Activated CD8-positive, alpha-beta T cell treated with anti-CD3 and anti-CD28 coated beads, Interleukin-2, amount 10 ng/mL, durations not matched to agents 7 days and 5 days (primary cell): Measurements from ENCODE around the gene OR2B2. TPM values are rescaled to one million over a fixed set of nuclear protein-coding genes. Genes with fewer than 3 reads are reported as not detected.
"Not testable (repeated sequence)": the region's sequence is repeated elsewhere in the genome, so short reads cannot be mapped to it uniquely, and the experiment has no call there.

Experiments used
- ATAC-seq: fragments of 150-1000 bp; cut with Tn5 transposase; one replicate; pipeline ENCODE4 v1.10.0; 2021; ENCODE audit warnings: moderate library complexity
- CTCF ChIA-PET: fragments of 350-600 bp; sonication (Branson Sonifier 250); formaldehyde crosslinking; loops from one replicate; lab custom pipeline; 2021; ENCODE audit warnings: antibody characterized with exemption; lab: Charles Lee
- POLR2A ChIA-PET: fragments of 350-600 bp; sonication (Branson Sonifier 250); formaldehyde crosslinking; loops from one replicate; lab custom pipeline; 2021; ENCODE audit warnings: antibody characterized with exemption; lab: Charles Lee
- DNase-seq: peaks from one replicate; pipeline ENCODE4 v3.0.0-alpha.2; 2020
- H3K27ac Mint-ChIP-seq: one replicate; pipeline ENCODE4 v1.8.0; 2021; ENCODE audit warnings: mild to moderate bottlenecking, mixed read lengths
- H3K27me3 Mint-ChIP-seq: one replicate; pipeline ENCODE4 v1.8.0; 2021; ENCODE audit warnings: low read depth, mixed read lengths
- H3K36me3 Mint-ChIP-seq: one replicate; pipeline ENCODE4 v1.8.0; 2021; ENCODE audit warnings: low read depth, mixed read lengths
- H3K4me1 Mint-ChIP-seq: one replicate; pipeline ENCODE4 v1.8.0; 2021; ENCODE audit warnings: low read depth, mixed read lengths
- H3K4me3 Mint-ChIP-seq: one replicate; pipeline ENCODE4 v1.8.0; 2021; ENCODE audit warnings: mild to moderate bottlenecking, mixed read lengths
- H3K9me3 Mint-ChIP-seq: one replicate; pipeline ENCODE4 v1.8.0; 2022; ENCODE audit warnings: mixed read lengths; ENCODE audit not compliant: insufficient read depth
- total RNA-seq, 2 experiments: library from RNA; stranded (reverse); gene quantifications; one replicate each; pipeline ENCODE4 v1.2.3, GENCODE V29; 2021

Gene OR2B2
- total RNA-seq, 2 experiments from 2014 or later: not detected

DNA sequence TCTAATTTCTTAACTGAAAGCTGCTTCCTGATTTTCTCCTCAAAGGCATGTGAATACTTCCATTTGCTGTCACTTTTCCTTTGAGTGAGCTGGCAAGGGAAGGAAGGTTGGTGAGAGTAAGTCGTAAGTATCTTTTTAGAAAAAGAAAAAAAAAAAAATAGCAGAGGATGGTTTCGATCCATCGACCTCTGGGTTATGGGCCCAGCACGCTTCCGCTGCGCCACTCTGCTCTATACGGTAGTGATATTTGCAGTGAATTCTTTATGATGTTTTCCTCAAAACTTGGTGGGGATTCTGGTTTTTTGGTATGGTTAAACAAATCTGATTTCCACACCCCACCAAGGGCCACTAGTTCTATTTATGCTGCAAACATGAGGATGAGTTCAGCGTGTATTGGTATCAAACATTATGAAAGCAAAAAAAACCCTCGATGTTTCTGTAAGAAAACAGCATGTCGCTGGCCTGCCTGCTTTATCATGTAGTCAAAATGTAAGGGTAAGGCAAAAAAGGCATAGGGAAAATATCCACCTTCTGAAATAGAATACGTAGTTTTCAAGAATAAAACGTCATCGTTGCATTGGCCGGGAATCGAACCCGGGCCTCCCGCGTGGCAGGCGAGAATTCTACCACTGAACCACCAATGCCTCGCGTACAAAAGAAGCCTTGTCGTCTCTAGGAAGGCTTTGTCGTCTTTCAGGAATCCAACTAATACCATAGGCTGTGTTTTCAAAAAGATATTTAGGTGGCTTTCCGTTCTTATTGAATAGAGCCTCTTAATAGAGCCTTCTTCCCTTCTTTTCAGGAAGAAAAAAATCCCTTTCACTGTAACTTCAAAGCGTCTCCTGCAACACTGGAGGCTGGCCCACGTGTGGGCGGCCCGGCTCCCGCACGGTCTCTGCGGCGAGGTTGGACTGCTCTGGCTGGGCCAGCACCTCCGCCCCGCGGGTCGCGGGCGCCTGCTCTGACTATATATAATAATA is 9.6 kb downstream of the OR2B2 start:
- DNase-seq (peak; percentile 90), ATAC-seq (peak; percentile 89)
- peaks cover 6% of the 10 kb centered on the region for H3K36me3 Mint-ChIP-seq
- H3K4me3 Mint-ChIP-seq: peak overlapping the region; percentile 81
- ChIA-PET POLR2A (interaction anchor here (0.6 to 1.7 kb wide), 9 partner anchors 9 to 1021 kb away, joined by 3 to 16 read pairs (median 5); partner anchors contain the start of gene TRIM27), CTCF (interaction anchor here (0.7 to 1.1 kb wide), 4 partner anchors 130 to 743 kb away, joined by 3 to 4 read pairs (median 3); no protein-coding TSS in a partner anchor)
- peaks cover 16% of the 10 kb centered on the region for H3K27me3 Mint-ChIP-seq
- H3K27ac Mint-ChIP-seq: peak overlapping the region; percentile 90
- H3K4me1 Mint-ChIP-seq: peaks cover 16% of the 10 kb centered on the region
- no peaks in the 10 kb centered on the region for H3K9me3 Mint-ChIP-seq

DNA sequence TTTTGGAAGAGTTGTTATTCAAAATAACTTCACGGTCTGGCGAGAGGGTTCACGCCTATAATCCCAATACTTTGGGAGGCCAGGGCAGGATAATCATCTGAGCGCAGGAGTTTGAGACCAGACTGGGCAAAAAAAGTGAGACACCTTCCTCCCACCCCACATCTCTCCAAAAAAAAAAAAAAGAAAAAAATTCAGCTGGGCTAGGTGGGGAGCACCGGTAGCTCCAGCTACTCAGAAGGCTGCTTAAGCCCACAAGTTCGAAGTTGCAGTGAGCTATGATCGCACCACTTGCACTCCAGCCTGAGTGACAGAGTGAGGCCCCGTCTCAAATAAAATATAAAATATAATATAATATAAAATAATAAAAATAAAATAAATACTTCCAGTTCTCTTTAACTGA is 10.4 kb downstream of the OR2B2 start:
- DNase-seq (no peak), ATAC-seq (no peak)
- Mint-ChIP-seq H3K4me1 (peaks cover 17% of the 10 kb centered on the region), H3K4me3 (peak overlapping the region; percentile 81), H3K27me3 (peaks cover 8% of the 10 kb centered on the region), H3K36me3 (peaks cover 6% of the 10 kb centered on the region), H3K9me3 (no peaks in the 10 kb centered on the region), H3K27ac (no peak overlapping the region)
- ChIA-PET CTCF (interaction anchor here (0.7 to 1.1 kb wide), 4 partner anchors 129 to 742 kb away, joined by 3 to 4 read pairs (median 3); no protein-coding TSS in a partner anchor), POLR2A (interaction anchor here (0.7 to 1.7 kb wide), 8 partner anchors 9 to 1022 kb away, joined by 3 to 16 read pairs (median 5); partner anchors contain the start of gene TRIM27)

DNA sequence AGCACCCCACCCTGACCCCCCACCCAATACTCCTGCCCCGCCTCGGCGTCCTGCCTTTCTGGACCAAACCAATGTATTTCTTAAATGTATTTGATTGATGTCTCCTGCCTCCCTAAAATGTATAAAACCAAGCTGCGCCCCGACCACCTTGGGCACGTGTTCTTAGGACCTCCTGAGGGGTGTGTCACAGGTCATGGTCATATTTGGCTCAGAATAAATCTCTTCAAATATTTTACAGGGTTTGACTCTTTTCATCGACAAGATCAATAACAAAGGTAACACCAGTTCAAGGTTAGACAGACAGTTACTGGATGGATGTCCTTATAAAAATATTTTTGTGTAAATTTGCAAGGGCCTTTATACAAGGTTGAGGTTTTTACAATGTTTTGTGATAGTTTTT is 12.0 kb downstream of the OR2B2 start:
- H3K36me3 Mint-ChIP-seq, H3K9me3 Mint-ChIP-seq, DNase-seq, CTCF ChIA-PET, H3K4me3 Mint-ChIP-seq, H3K27me3 Mint-ChIP-seq, H3K27ac Mint-ChIP-seq, ATAC-seq, POLR2A ChIA-PET: not testable (repeated sequence)
- H3K4me1 Mint-ChIP-seq: peaks cover 26% of the 10 kb centered on the region

- Mint-ChIP-seq H3K27me3 (peaks cover 4% of the 10 kb centered on the region), H3K36me3 (peaks cover 6% of the 10 kb centered on the region), H3K4me3 (no peak overlapping the region), H3K9me3 (no peaks in the 10 kb centered on the region), H3K27ac (no peak overlapping the region), H3K4me1 (peaks cover 26% of the 10 kb centered on the region)
- ChIA-PET CTCF (interaction anchor here (0.6 kb wide), 1 partner anchor 503 kb away, joined by 4 read pairs; no protein-coding TSS in a partner anchor), POLR2A (interaction anchor here (7.4 kb wide), 1 partner anchor 64 kb away, joined by 509 read pairs; a partner anchor contains a TSS)
- DNase-seq (no peak), ATAC-seq (no peak)
These were observed 12.7 kb downstream of the OR2B2 start for GRCh38 chr6:27899543-27899942.

DNA sequence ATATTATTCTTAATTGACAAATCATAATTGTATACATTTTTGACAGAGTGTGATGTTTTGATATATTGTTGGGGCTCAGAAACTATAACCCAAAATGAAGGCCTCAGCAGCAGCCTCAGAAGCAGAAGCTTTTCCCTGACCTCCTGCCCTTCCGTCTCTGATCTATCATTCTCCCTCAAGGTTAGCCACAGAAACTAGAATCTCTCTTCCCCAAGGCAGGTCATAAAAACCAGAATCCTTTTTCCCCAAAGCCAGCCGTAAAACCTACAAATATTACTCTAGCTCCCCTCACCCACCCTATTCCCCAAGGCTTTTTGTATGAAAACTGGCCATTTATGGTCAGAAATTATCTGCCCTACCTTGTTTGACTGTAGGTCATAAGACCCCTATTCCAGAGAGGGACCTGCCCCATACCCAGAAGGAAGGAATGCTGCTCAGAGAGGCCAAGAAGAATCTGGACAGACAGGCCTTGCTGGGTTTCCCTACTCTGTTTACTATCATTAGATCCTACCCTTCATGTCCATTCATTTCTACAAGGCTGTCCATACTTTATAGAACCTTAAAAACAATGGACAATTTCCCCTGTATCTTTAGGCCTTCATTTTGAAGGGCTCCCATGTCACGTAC is 14.5 kb downstream of the OR2B2 start:
- Mint-ChIP-seq H3K36me3 (peaks cover 11% of the 10 kb centered on the region), H3K4me3 (no peak overlapping the region), H3K27ac (no peak overlapping the region), H3K4me1 (peaks cover 26% of the 10 kb centered on the region), H3K27me3 (no peaks in the 10 kb centered on the region), H3K9me3 (no peaks in the 10 kb centered on the region)
- CTCF ChIA-PET: interaction anchor here (3.2 to 6.6 kb wide), 6 partner anchors 29 to 721 kb away, joined by 12 to 109 read pairs (median 33); a partner anchor contains a TSS
- ATAC-seq (no peak), DNase-seq (no peak)
- POLR2A ChIA-PET: interaction anchor here (0.7 to 10.8 kb wide), 6 partner anchors 30 to 1871 kb away, joined by 3 to 1677 read pairs (median 417); a partner anchor contains a TSS

GRCh38 chr6:27896398-27896796 is 15.8 kb downstream of the OR2B2 start:
- peaks cover 29% of the 10 kb centered on the region for H3K4me1 Mint-ChIP-seq
- ChIA-PET POLR2A (interaction anchor here (0.6 to 10.8 kb wide), 13 partner anchors 18 to 1120 kb away, joined by 3 to 1677 read pairs (median 53); partner anchors contain the start of gene ZKSCAN8), CTCF (interaction anchor here (0.6 to 6.6 kb wide), 28 partner anchors 14 to 746 kb away, joined by 3 to 109 read pairs (median 4); a partner anchor contains a TSS)
- H3K4me3 Mint-ChIP-seq: no peak overlapping the region
- DNase-seq (no peak), ATAC-seq (no peak)
- H3K27me3 Mint-ChIP-seq: no peaks in the 10 kb centered on the region
- peaks cover 14% of the 10 kb centered on the region for H3K36me3 Mint-ChIP-seq
- H3K27ac Mint-ChIP-seq: no peak overlapping the region
- no peaks in the 10 kb centered on the region for H3K9me3 Mint-ChIP-seq

- H3K27ac Mint-ChIP-seq: no peak overlapping the region
- H3K36me3 Mint-ChIP-seq: peaks cover 14% of the 10 kb centered on the region
- DNase-seq: peak; percentile 81
- no peak overlapping the region for H3K4me3 Mint-ChIP-seq
- CTCF ChIA-PET: interaction anchor here (0.7 to 6.6 kb wide), 29 partner anchors 20 to 748 kb away, joined by 3 to 109 read pairs (median 4); a partner anchor contains a TSS
- peak; percentile 3 for ATAC-seq
- no peaks in the 10 kb centered on the region for H3K9me3 Mint-ChIP-seq
- H3K27me3 Mint-ChIP-seq: no peaks in the 10 kb centered on the region
- POLR2A ChIA-PET: interaction anchor here (0.8 to 10.8 kb wide), 31 partner anchors 12 to 1874 kb away, joined by 3 to 1677 read pairs (median 16); partner anchors contain the start of genes ZKSCAN8, ZSCAN16, ZSCAN26 and ZSCAN31
- peaks cover 38% of the 10 kb centered on the region for H3K4me1 Mint-ChIP-seq
These were observed 17.1 kb downstream of the OR2B2 start for GRCh38 chr6:27894839-27895762.

DNA sequence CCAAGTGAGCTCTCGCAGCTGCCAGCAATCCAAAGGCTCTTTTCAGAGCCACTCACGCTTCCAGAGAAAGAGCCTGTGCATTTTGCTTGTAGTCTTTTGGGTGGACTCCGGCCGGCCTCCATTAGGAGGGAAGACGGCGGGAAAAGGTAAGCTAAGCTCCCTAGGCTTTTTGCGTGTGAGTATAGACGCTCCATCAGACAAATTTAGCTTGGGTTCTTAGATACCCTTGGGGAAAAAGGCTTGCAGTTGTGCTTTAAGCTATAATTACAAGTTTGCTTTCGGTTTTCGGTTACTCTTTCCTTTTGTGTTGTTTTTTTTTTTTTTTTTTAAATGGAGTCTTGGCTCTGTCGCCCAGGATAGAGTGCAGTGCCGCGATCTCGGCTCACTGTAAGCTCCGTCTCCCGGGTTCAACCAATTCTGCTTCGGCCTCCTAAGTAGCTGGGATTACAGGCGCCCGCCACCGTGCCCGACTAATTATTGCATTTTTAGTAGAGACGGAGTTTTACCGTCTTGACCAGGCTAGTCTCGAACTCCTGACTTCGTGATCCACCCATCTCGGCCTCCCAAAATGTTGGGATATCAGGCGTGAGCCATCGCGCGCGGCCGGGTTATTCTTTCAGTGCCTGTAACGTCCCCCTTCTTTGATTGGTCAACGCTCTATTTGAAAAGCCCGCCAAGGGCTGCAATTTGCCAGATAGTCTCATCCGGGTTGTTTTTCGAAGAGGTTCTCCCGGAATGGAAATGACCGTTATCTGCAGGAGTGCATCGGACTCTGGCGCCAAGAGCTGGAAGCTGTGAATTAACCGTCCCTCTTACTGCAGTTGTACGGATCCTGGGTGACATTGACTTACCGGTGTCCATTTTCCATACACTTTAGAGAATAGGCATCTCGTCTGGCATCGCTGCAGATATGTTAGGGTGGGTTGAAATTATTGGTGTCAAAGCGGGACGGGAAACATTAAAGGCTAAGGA is 18.1 kb downstream of the OR2B2 start:
- Mint-ChIP-seq H3K4me3 (no peak overlapping the region), H3K27me3 (no peaks in the 10 kb centered on the region), H3K36me3 (peaks cover 14% of the 10 kb centered on the region), H3K4me1 (peaks cover 48% of the 10 kb centered on the region), H3K27ac (no peak overlapping the region), H3K9me3 (no peaks in the 10 kb centered on the region)
- CTCF ChIA-PET: interaction anchor here (0.7 to 6.6 kb wide), 23 partner anchors 19 to 735 kb away, joined by 3 to 109 read pairs (median 9); a partner anchor contains a TSS
- ATAC-seq (peak; percentile 0), DNase-seq (peak; percentile 90)
- POLR2A ChIA-PET: interaction anchor here (0.7 to 10.8 kb wide), 51 partner anchors 8 to 1873 kb away, joined by 3 to 1677 read pairs (median 13); partner anchors contain the start of genes ZKSCAN8, ZSCAN16, ZSCAN26 and ZSCAN31

GRCh38 chr6:27893059-27893835 is 18.9 kb downstream of the OR2B2 start:
- CTCF ChIA-PET: interaction anchor here (0.7 to 6.6 kb wide), 10 partner anchors 25 to 735 kb away, joined by 3 to 109 read pairs (median 32); a partner anchor contains a TSS
- no peak overlapping the region for H3K27ac Mint-ChIP-seq
- no peak overlapping the region for H3K4me3 Mint-ChIP-seq
- POLR2A ChIA-PET: interaction anchor here (0.6 to 10.8 kb wide), 80 partner anchors 9 to 1876 kb away, joined by 3 to 1677 read pairs (median 6); partner anchors contain the start of genes ZKSCAN8, ZSCAN23, ZSCAN26 and ZSCAN31
- no peaks in the 10 kb centered on the region for H3K27me3 Mint-ChIP-seq
- peaks cover 14% of the 10 kb centered on the region for H3K36me3 Mint-ChIP-seq
- no peaks in the 10 kb centered on the region for H3K9me3 Mint-ChIP-seq
- ATAC-seq (peak; percentile 55), DNase-seq (peak; percentile 96)
- peaks cover 56% of the 10 kb centered on the region for H3K4me1 Mint-ChIP-seq
